ENCODE measurements around the gene HPCAL1. TPM values are rescaled to one million over a fixed set of nuclear protein-coding genes. Genes with fewer than 3 reads are reported as not detected.
"Not testable (repeated sequence)": the region's sequence is repeated elsewhere in the genome, so short reads cannot be mapped to it uniquely, and the experiment has no call there.

The HPCAL1 gene
- total RNA-seq, 2 experiments from 2014 or later: 109 to 114 TPM

GRCh38 chr2:10260130-10260529 is 42.6 kb upstream of the HPCAL1 start:
- no peak overlapping the region for H3K27ac Mint-ChIP-seq
- no peak for DNase-seq
- H3K36me3 Mint-ChIP-seq (ENCODE audit: low read depth): no peaks in the 10 kb centered on the region
- ChIA-PET CTCF (no interaction called here), POLR2A (no interaction called here)
- intact Hi-C loops (cut with DNase I, micrococcal nuclease): no loop called here
- no peak overlapping the region for H3K4me3 Mint-ChIP-seq
- ATAC-seq: no peak
- no peaks in the 10 kb centered on the region for H3K9me3 Mint-ChIP-seq (ENCODE audit: low read depth)
- no peaks in the 10 kb centered on the region for H3K27me3 Mint-ChIP-seq
- H3K4me1 Mint-ChIP-seq: no peaks in the 10 kb centered on the region

GRCh38 chr2:10263526-10263925 is 39.2 kb upstream of the HPCAL1 start:
- ATAC-seq; H3K27me3 Mint-ChIP-seq; H3K9me3 Mint-ChIP-seq (ENCODE audit: low read depth); H3K36me3 Mint-ChIP-seq (ENCODE audit: low read depth); POLR2A ChIA-PET; DNase-seq; H3K4me3 Mint-ChIP-seq; H3K27ac Mint-ChIP-seq; H3K4me1 Mint-ChIP-seq; intact Hi-C loops (cut with DNase I, micrococcal nuclease): not testable (repeated sequence)
- CTCF ChIA-PET: interaction anchor here (1.0 kb wide), 1 partner anchor 146 kb away, joined by 3 read pairs; no protein-coding TSS in a partner anchor

GRCh38 chr2:10264506-10265328 is 38.0 kb upstream of the HPCAL1 start:
- Mint-ChIP-seq H3K9me3 (ENCODE audit: low read depth) (no peaks in the 10 kb centered on the region), H3K4me1 (no peaks in the 10 kb centered on the region), H3K27me3 (no peaks in the 10 kb centered on the region), H3K36me3 (ENCODE audit: low read depth) (no peaks in the 10 kb centered on the region), H3K27ac (no peak overlapping the region), H3K4me3 (no peak overlapping the region)
- ATAC-seq (no peak), DNase-seq (no peak)
- POLR2A ChIA-PET: interaction anchor here (0.6 kb wide), 1 partner anchor 464 kb away, joined by 3 read pairs; no protein-coding TSS in a partner anchor
- intact Hi-C loops (cut with DNase I, micrococcal nuclease): no loop called here
- CTCF ChIA-PET: interaction anchor here (1.0 kb wide), 1 partner anchor 145 kb away, joined by 3 read pairs; no protein-coding TSS in a partner anchor

GRCh38 chr2:10265329-10266132 is 37.2 kb upstream of the HPCAL1 start:
- H3K4me1 Mint-ChIP-seq: peaks cover 2% of the 10 kb centered on the region

GRCh38 chr2:10266133-10266620 is 36.5 kb upstream of the HPCAL1 start:
- Mint-ChIP-seq H3K9me3 (ENCODE audit: low read depth) (no peaks in the 10 kb centered on the region), H3K36me3 (ENCODE audit: low read depth) (no peaks in the 10 kb centered on the region), H3K4me3 (no peak overlapping the region), H3K27ac (peak overlapping the region; percentile 30), H3K27me3 (no peaks in the 10 kb centered on the region), H3K4me1 (peaks cover 6% of the 10 kb centered on the region)
- no peak for DNase-seq
- no peak for ATAC-seq
- CTCF ChIA-PET: interaction anchor here (0.9 to 1.6 kb wide), 2 partner anchors 142 to 169 kb away, joined by 3 to 5 read pairs; no protein-coding TSS in a partner anchor
- intact Hi-C loops (cut with DNase I, micrococcal nuclease): no loop called here
- POLR2A ChIA-PET: no interaction called here

More at GRCh38 chr2:10265329-10266132, 37.2 kb upstream of the HPCAL1 start:
- Mint-ChIP-seq H3K27ac (no peak overlapping the region), H3K27me3 (no peaks in the 10 kb centered on the region), H3K9me3 (ENCODE audit: low read depth) (no peaks in the 10 kb centered on the region), H3K4me3 (no peak overlapping the region), H3K36me3 (ENCODE audit: low read depth) (no peaks in the 10 kb centered on the region)
- CTCF ChIA-PET: interaction anchor here (0.5 to 1.6 kb wide), 3 partner anchors 117 to 170 kb away, joined by 3 to 5 read pairs (median 3); no protein-coding TSS in a partner anchor
- DNase-seq (no peak), ATAC-seq (no peak)
- intact Hi-C loops (cut with DNase I, micrococcal nuclease): no loop called here
- POLR2A ChIA-PET: interaction anchor here (0.6 kb wide), 1 partner anchor 23 kb away, joined by 3 read pairs; no protein-coding TSS in a partner anchor

GRCh38 chr2:10267036-10267435 is 35.7 kb upstream of the HPCAL1 start:
- DNase-seq (no peak), ATAC-seq (no peak)
- Mint-ChIP-seq H3K4me1 (peaks cover 6% of the 10 kb centered on the region), H3K9me3 (ENCODE audit: low read depth) (no peaks in the 10 kb centered on the region), H3K4me3 (no peak overlapping the region), H3K36me3 (ENCODE audit: low read depth) (no peaks in the 10 kb centered on the region), H3K27me3 (no peaks in the 10 kb centered on the region), H3K27ac (no peak overlapping the region)
- intact Hi-C loops (cut with DNase I, micrococcal nuclease): no loop called here
- ChIA-PET POLR2A (no interaction called here), CTCF (interaction anchor here (1.6 kb wide), 1 partner anchor 168 kb away, joined by 5 read pairs; no protein-coding TSS in a partner anchor)

- Mint-ChIP-seq H3K36me3 (ENCODE audit: low read depth) (no peaks in the 10 kb centered on the region), H3K4me3 (no peak overlapping the region), H3K27ac (no peak overlapping the region), H3K4me1 (peaks cover 6% of the 10 kb centered on the region), H3K27me3 (no peaks in the 10 kb centered on the region), H3K9me3 (ENCODE audit: low read depth) (no peaks in the 10 kb centered on the region)
- ATAC-seq (no peak), DNase-seq (no peak)
- intact Hi-C loops (cut with DNase I, micrococcal nuclease): no loop called here
- ChIA-PET POLR2A (no interaction called here), CTCF (interaction anchor here (0.5 kb wide), 1 partner anchor 1212 kb away, joined by 3 read pairs; no protein-coding TSS in a partner anchor)
Observed at GRCh38 chr2:10267551-10268465, 34.9 kb upstream of the HPCAL1 start.

- H3K4me1 Mint-ChIP-seq: peaks cover 6% of the 10 kb centered on the region
- H3K4me3 Mint-ChIP-seq: no peak overlapping the region
- no peaks in the 10 kb centered on the region for H3K9me3 Mint-ChIP-seq (ENCODE audit: low read depth)
- H3K27me3 Mint-ChIP-seq: no peaks in the 10 kb centered on the region
- H3K36me3 Mint-ChIP-seq (ENCODE audit: low read depth): no peaks in the 10 kb centered on the region
- DNase-seq (no peak), ATAC-seq (no peak)
- intact Hi-C loops (cut with DNase I, micrococcal nuclease): no loop called here
- H3K27ac Mint-ChIP-seq: no peak overlapping the region
- CTCF ChIA-PET: interaction anchor here (0.6 to 3.1 kb wide), 4 partner anchors 95 to 166 kb away, joined by 3 to 11 read pairs (median 3); no protein-coding TSS in a partner anchor
- POLR2A ChIA-PET: no interaction called here
Observed at GRCh38 chr2:10269291-10269690, 33.4 kb upstream of the HPCAL1 start.

- no peaks in the 10 kb centered on the region for H3K9me3 Mint-ChIP-seq (ENCODE audit: low read depth)
- H3K27me3 Mint-ChIP-seq: no peaks in the 10 kb centered on the region
- intact Hi-C loops (cut with DNase I, micrococcal nuclease): loop anchor here (1.0 kb wide), 2 partner anchors 139 to 165 kb away; no protein-coding TSS in a partner anchor
- POLR2A ChIA-PET: no interaction called here
- peaks cover 6% of the 10 kb centered on the region for H3K4me1 Mint-ChIP-seq
- DNase-seq (no peak), ATAC-seq (no peak)
- CTCF ChIA-PET: interaction anchor here (0.5 to 3.1 kb wide), 5 partner anchors 94 to 382 kb away, joined by 3 to 11 read pairs (median 3); no protein-coding TSS in a partner anchor
- no peak overlapping the region for H3K27ac Mint-ChIP-seq
- no peak overlapping the region for H3K4me3 Mint-ChIP-seq
- H3K36me3 Mint-ChIP-seq (ENCODE audit: low read depth): no peaks in the 10 kb centered on the region
Observed at GRCh38 chr2:10269711-10270610, 32.7 kb upstream of the HPCAL1 start.

GRCh38 chr2:10271509-10271908 is 31.2 kb upstream of the HPCAL1 start:
- DNase-seq (no peak), ATAC-seq (no peak)
- H3K27ac Mint-ChIP-seq: no peak overlapping the region
- H3K9me3 Mint-ChIP-seq (ENCODE audit: low read depth): no peaks in the 10 kb centered on the region
- peaks cover 6% of the 10 kb centered on the region for H3K4me1 Mint-ChIP-seq
- POLR2A ChIA-PET: no interaction called here
- no peaks in the 10 kb centered on the region for H3K36me3 Mint-ChIP-seq (ENCODE audit: low read depth)
- H3K27me3 Mint-ChIP-seq: no peaks in the 10 kb centered on the region
- intact Hi-C loops (cut with DNase I, micrococcal nuclease): no loop called here
- CTCF ChIA-PET: interaction anchor here (1.4 to 3.1 kb wide), 2 partner anchors 138 to 164 kb away, joined by 3 to 11 read pairs; no protein-coding TSS in a partner anchor
- no peak overlapping the region for H3K4me3 Mint-ChIP-seq
